ENCODE measurements around the gene VIPR1.
"Not testable (repeated sequence)": the region's sequence is repeated elsewhere in the genome, so short reads cannot be mapped to it uniquely, and the experiment has no call there.

The VIPR1 gene

GRCh38 chr3:42537350-42537749 is 34.9 kb downstream of the VIPR1 start:
- DNase-seq = no peak

DNA sequence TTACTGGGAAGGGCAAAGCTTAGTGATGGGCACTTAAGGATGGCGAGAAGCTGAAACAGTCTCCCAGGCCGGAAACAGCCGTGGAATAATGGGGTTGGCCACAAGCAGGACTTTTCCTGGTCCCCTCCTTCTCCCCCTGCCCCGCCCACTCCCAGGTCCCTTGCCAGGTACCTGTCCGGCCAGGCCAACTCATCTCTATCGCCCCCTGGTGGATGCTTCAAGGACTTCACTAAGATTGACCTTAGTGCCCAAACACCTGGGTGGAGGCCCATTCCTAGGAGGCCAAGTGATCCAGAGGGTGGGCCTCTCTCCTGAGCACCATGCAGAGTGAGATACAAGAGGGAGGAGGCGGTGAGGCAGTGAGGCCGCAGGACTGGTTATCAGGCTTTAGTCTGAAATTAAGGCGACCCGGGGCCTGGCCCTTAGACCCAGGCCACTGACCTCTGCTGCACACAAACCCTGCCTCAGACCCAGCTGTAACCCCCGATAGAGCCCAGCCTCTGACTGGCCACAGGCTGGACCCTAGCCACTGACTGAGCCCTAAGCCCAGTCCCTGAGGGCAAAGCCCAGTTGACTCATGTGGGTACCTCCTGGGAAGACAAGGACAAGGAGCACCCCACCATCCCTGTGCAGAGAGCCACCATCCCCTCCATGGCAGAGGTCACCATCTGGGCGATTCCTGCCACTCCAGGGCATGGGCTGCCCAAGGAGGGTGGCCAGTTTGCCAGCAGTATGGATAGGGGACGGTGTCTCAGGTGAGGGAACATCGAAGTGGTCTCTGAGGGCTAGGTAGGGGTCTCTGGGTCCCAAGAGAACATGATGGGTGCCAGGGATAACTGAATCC is 37.6 kb downstream of the VIPR1 start:
- peak; percentile 68 for DNase-seq

- no peak for DNase-seq
Observed at GRCh38 chr3:42541079-42541478, 38.6 kb downstream of the VIPR1 start.

DNA sequence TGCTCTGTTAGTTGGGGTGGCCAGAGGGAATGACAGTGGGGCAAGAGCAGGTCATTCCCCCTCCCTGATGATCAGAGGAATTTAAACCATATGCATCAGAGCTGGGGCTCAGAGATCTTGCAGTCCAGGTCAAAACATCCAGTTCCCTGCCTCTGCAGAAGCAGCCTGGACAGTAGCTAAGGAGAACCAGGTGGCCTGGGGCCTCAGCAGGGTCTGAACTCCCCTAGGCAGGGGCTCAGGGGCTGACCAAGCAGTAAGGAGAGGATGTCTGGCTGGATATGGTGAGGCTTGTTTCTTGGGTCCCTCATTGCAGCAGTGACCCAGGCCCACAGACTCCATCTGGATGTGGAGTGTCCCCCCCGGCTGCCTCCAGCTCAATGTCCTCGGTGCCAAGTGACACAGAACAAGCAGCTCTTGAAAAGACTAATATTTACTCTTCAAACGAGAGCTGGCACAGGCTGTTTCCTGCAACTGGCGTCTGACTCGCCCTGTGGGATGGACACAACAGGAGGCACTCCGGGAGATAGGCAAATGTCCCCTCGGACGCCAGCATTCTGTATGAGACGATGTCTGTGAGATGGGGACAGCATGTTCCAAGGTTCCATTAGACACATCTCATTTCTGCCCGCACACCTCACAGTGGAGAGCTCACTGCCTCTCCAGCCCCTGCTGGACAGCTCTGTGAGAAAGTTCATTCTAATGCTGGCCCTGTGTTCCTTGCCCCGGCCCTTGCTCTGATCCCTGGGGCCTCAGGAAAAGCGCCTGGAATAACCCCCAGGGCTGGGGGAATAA is 42.2 kb downstream of the VIPR1 start:
- peak; percentile 97 for DNase-seq

- no peak for DNase-seq
Observed at GRCh38 chr3:42545284-42545900, 42.9 kb downstream of the VIPR1 start.

DNA sequence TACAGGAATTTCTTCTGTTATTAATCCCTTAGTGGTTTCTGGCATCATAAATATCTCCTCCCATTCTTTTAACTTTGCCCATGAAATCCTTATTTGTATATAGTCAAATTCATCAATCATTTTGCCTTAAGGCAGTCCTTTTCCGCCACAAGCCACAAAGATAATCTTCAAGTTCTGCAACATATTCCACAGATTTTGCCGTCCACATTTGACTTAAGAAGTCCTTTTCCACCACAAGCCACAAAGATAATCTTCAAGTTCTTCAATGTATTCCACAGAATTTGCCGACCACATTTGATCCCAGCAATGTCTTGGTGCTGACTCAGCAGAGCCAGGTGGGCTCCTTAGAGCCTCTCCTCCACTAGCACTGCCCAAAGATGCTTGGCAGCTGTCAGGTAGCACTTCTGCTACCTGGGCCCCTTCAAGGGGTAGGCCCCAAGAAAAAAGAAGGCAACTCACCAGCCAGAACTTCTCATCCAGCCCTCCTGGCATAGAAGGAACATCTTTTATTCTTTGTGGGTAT is 44.3 kb downstream of the VIPR1 start:
- no peak for DNase-seq

DNA sequence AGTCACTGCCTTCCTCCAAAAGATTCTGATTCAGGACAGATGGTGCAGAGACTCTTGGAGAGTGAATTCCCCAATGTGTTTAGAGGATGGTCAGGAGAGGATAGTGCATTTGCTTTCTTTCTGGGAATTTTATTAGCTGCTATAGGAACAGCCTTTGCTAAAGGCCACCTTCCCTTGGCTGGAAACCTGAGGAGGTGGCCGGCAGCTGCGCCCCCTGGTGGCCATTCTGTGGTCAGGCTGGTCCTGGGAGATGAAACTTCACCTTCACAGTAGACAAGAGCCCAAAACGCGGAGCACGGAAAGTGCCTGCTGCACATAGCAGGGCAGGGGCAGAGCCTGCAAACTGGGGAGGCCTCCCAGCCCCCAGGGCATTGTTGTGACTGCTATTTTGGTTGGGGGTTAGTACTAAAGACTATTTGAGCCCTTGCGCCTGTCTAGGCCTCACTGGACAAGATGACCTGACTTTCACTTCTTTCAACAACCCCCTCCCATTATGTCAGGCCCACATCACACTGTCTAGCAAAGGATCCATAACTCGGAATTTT is 45.0 kb downstream of the VIPR1 start:
- peak; percentile 55 for DNase-seq

DNA sequence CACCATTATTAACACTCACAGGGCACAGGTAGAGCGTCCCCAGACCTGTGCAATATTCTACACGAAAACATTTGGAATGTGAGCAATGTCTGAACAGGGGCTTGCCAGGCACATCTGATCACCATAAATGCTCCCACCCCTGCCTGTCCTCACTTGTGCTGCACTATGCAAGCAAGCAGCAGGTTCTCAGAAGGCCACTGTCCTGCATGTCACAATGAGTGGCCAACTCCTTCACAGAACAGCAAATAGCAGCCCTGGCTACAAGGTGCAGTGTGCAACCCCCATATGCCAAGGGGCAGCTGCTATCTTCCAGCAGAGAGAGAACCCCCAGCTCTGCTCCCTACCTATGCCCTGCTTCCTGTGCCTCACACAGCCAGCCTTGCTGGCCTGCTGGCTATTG is 46.7 kb downstream of the VIPR1 start:
- DNase-seq = no peak

GRCh38 chr3:42550250-42550649 is 47.8 kb downstream of the VIPR1 start:
- no peak for DNase-seq

DNA sequence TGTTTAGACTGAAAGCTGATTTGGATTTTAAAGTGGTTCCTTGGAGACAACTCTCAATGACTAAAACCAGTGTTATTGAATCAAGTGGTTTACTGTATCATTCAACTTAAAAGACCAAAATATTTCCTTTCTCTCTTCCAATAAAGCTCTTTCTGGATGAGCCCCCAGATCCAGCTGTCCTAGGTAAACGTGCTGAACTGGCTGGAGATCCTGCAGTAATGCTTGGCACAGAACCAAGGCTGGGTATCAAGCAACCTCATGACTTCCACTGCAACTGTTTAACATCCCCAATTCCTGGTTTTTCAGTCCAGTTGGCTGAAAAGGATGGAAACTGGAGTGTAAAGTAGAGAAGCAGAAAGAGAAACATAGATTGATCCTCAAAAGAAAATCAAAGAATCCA is 50.4 kb downstream of the VIPR1 start:
- peak; percentile 20 for DNase-seq

GRCh38 chr3:42556089-42556632 is 53.7 kb downstream of the VIPR1 start:
- peak; percentile 81 for DNase-seq

- DNase-seq = not testable (repeated sequence)
Observed at GRCh38 chr3:42556817-42557216, 54.4 kb downstream of the VIPR1 start.

DNA sequence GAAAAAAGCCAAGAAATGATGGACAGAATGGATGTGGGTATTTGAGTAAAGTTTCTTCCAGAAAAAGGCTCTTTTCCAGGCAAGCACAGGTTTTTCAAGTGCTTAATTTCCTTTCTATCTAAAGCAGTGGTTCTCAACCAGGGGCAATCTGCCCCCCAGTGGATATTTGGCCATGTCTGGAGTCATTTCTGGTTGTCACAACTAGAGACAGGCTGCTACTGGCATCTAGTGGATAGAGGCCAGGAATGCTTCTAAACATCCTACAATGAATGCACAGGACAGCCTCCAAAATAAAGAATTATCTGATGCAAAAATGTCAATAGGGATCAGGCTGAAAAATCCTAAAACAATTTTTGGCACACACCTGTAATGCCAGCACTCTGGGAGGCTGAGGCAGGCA is 55.4 kb downstream of the VIPR1 start:
- DNase-seq = peak; percentile 11

- DNase-seq = no peak
Observed at GRCh38 chr3:42562047-42562907, 59.8 kb downstream of the VIPR1 start.

- no peak for DNase-seq
Observed at GRCh38 chr3:42569593-42570142, 67.2 kb downstream of the VIPR1 start.

GRCh38 chr3:42572278-42572677 is 69.8 kb downstream of the VIPR1 start:
- DNase-seq = peak; percentile 12

GRCh38 chr3:42575137-42575741 is 72.8 kb downstream of the VIPR1 start:
- DNase-seq = no peak

- no peak for DNase-seq
Observed at GRCh38 chr3:42578054-42578453, 75.6 kb downstream of the VIPR1 start.

GRCh38 chr3:42579346-42579745 is 76.9 kb downstream of the VIPR1 start:
- DNase-seq = not testable (repeated sequence)

DNA sequence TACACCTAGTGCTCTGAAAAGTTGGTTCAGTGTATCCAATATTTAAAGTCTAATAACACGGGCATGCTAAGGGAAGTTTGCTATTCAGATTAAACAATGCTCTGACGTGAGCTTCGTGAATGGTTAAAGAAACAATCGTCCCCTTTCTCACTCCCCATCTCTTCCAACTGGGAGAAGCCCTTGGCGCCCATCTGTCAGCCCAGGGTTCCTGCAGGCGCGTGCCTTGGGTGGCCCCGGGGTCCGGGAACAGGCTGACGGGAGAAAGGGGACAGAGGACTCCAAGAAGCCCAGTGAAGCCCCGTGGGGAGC is 78.9 kb downstream of the VIPR1 start:
- DNase-seq = no peak
